Fibroblast of the aortic adventitia (primary cell): Measurements from ENCODE around the gene SCARF2. TPM values are rescaled to one million over a fixed set of nuclear protein-coding genes. Genes with fewer than 3 reads are reported as not detected.

ENCODE experiments used
- DNase-seq: peaks from one replicate; pipeline ENCODE4 v3.0.0-alpha.2; 2010; ENCODE audit warnings: low read depth
- H3K4me3 ChIP-seq: 2 replicates; pipeline ENCODE4 v1.5.1; 2011; ENCODE audit warnings: low read depth, mild to moderate bottlenecking, control low read depth, low read length, moderate library complexity
- total RNA-seq: library from RNA; depleted of rRNA; stranded (reverse); fragments of >200 nt; gene quantifications from 2 replicates; pipeline ENCODE4 v1.2.3, GENCODE V29; 2012; ENCODE audit warnings: low replicate concordance
- TF ChIP-seq, protein P1 (sequence below): IDR thresholded peaks from 2 replicates; pipeline ENCODE4 v1.5.1; 2011; ENCODE audit warnings: mild to moderate bottlenecking, low read length, control low read depth, inconsistent platforms; ENCODE audit not compliant: insufficient read depth

Gene SCARF2
- total RNA-seq, 1 donor: 11.8 TPM

- no peak overlapping the region for H3K4me3 ChIP-seq
- TF ChIP-seq, protein P1, sequence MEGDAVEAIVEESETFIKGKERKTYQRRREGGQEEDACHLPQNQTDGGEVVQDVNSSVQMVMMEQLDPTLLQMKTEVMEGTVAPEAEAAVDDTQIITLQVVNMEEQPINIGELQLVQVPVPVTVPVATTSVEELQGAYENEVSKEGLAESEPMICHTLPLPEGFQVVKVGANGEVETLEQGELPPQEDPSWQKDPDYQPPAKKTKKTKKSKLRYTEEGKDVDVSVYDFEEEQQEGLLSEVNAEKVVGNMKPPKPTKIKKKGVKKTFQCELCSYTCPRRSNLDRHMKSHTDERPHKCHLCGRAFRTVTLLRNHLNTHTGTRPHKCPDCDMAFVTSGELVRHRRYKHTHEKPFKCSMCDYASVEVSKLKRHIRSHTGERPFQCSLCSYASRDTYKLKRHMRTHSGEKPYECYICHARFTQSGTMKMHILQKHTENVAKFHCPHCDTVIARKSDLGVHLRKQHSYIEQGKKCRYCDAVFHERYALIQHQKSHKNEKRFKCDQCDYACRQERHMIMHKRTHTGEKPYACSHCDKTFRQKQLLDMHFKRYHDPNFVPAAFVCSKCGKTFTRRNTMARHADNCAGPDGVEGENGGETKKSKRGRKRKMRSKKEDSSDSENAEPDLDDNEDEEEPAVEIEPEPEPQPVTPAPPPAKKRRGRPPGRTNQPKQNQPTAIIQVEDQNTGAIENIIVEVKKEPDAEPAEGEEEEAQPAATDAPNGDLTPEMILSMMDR: no peak
- DNase-seq: no peak
Measured at GRCh38 chr22:20404881-20405280, 32.7 kb downstream of the SCARF2 start.

GRCh38 chr22:20403779-20404140, 33.9 kb downstream of the SCARF2 start:
- TF ChIP-seq, protein P1: no peak
- H3K4me3 ChIP-seq: no peak overlapping the region
- no peak for DNase-seq

GRCh38 chr22:20402960-20403778, 34.5 kb downstream of the SCARF2 start:
- TF ChIP-seq, protein P1: no peak
- no peak for DNase-seq
- no peak overlapping the region for H3K4me3 ChIP-seq

DNA sequence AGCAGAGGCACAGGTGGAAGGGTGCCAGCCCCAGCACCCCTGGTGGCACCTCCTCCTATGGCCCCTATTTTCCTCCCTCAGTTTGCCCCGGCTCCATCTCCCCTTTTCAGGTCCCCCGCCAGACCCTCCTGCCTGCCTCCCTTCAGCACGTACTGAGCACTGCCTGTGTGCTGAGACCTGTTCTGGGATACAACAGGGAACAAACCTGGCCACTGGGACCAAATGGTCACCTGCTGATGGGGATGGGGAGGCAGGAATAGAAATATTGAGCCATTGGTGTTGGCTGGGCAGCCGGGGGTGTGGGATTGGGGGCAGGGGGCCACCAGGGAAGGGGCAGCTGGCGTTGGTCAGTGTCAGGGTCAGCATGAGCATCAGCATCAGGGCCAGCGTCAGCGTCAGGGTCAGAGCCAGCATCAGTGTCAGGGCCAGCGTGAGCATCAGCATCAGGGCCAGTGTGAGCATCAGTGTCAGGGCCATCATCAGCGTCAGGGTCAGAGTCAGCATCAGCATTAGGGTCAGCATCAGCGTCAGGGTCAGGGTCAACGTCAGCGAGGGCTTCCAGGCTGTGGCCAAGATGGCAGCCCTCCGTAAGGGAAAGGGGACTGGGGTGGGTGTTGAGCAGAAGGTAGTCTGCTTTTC, 36.1 kb downstream of the SCARF2 start:
- H3K4me3 ChIP-seq: no peak overlapping the region
- no peak for DNase-seq
- TF ChIP-seq, protein P1: no peak

DNA sequence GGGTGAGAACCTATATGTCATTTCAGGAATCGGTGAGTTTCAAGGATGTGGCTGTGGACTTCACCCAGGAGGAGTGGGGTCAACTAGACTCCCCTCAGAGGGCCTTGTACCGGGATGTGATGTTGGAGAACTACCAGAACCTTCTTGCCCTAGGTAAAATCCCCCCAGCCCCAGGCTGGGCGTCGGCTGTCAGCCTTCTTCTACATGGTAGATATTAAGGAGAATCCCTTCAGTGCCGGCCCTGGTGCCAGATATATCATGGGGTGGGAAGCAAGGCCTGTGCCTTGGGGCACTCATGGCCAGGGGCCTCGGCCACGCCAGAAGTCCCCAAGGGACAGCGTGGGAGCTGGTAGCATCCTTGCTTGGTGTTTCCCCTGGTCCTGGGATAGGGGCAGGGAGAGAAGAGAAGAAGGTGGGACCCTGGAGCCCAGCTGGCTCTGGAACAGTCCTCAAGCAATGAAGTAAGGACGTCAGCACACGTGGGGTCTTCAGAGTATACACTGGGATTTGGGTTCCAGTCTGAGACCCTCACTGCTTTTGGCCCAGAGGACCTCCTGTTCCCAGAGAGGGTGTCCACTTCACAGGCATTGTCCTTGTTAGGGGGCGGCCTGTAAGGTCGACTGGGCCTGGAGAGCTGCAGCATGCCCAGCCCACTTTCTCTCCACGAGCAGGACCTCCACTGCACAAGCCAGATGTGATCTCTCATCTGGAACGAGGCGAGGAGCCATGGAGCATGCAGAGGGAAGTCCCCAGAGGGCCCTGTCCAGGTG, 36.8 kb downstream of the SCARF2 start:
- no peak overlapping the region for H3K4me3 ChIP-seq
- DNase-seq: no peak
- TF ChIP-seq, protein P1: no peak

GRCh38 chr22:20399866-20400605, 37.6 kb downstream of the SCARF2 start:
- TF ChIP-seq, protein P1: no peak
- H3K4me3 ChIP-seq: no peak overlapping the region
- DNase-seq: no peak
